Kidney capillary endothelial cell (primary cell): ENCODE results near the gene EHBP1.

ENCODE experiments used
- DNase-seq: peaks from one replicate; pipeline ENCODE4 v3.0.0-alpha.2; 2018; ENCODE audit warnings: low spot score

EHBP1 gene

GRCh38 chr2:62884514-62884913 is 179.0 kb downstream of the EHBP1 start:
- no peak for DNase-seq

DNA sequence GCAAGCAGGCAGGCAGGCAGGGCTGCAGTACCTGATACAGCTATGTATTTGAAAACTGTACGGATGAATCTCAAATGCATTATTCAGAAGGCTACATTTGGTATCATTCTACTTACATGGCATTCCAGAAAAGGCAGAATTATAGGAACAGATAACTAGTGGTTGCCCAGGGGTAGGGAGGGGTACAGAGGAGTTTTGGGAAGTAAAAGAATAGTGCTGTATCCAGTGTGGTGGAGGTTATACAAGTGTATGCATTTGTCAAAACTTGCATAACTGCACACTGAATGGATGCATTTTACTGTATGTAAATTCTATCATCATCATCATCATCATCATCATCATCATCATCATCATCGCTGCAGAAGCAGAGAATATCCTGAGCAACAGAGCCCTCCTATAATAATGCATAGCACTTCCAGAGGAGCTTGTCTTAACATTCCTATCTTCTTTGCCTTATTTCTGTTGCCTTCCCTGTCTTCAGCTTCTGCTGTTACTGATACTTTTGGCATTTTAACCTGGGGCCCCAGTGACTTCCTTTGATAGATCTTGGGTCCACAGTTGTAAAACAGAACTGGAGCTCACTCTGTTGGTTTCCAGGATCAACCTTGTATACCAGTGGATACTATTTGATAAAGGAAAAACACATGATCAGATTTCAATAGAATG is 189.6 kb downstream of the EHBP1 start:
- no peak for DNase-seq

- no peak for DNase-seq
Observed at GRCh38 chr2:62895632-62896009, 190.1 kb downstream of the EHBP1 start.

- no peak for DNase-seq
Observed at GRCh38 chr2:62897187-62897827, 191.8 kb downstream of the EHBP1 start.

DNA sequence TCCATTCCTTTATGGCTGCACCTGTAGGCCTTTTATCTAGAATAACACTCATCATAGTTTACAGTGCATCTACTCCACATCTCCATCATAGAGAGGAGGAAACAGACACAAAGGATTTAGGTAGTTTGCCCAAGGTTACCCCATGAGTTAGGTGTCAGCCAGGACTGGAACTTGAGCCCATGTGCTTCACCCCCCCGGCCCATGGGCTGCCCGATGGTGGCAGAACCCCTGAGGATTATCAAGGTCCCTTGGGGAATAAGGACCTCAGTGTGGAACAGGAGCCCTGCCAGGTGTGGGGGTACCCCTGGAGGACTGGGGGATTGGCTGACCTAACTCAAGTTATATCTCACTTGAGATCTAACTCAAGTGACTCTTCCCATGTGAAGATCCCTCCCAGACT is 198.8 kb downstream of the EHBP1 start:
- no peak for DNase-seq

DNA sequence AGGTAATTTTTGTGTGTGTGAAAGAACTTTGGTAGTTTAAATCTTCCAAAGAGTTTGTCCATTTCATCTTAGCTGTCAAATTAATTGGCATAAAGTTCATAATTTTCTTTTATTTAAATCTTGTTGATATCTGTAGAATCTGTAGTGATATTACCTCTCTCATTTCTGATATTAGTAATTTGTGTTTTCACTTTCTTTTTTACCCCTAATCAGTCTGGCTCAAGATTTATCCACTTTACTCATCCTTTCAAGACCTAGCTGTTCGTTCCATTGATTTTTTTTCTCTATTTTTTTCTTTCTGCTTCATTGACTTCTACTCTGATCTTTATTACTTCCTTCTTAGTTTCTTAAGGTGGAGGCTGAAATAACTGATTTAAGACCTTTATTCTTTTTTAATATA is 202.6 kb downstream of the EHBP1 start:
- no peak for DNase-seq

GRCh38 chr2:62913311-62913710 is 207.8 kb downstream of the EHBP1 start:
- no peak for DNase-seq

DNA sequence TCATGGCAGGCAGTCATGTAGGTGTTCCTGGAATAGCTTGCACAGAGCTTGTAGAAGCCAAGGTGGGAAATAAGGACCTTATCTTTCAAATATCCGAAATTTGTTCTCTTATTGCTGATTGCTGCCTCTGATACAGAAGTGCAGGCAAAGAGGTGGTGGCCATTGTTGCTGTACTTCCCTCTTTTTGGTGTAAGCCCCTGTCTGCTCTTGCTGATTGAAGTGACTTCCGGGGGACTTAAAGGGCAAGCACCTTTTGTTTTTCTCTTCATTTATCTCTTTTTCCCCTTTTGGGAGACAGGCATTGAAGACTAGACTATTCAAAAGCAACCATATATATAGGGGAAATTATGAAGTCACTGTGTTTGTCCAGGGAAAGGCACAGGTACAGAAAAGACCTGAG is 213.5 kb downstream of the EHBP1 start:
- no peak for DNase-seq

DNA sequence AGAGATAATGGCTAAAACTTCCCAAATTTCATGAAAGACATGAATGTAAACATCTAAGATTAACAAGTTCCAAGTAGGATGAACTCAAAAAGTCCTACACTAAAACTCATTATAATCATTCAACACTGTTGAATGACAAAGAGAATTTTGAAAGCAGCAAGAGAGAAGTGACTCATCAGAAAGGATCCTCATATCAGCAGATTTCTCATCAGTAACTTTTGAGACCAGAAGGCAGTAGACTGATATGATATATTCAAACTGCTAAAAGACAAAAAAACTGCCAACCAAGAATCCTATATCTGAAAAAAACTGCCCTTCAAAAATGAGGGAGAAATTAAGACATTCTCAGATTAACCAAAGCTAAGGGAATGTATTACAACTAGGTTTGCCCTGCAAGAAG is 214.6 kb downstream of the EHBP1 start:
- peak; percentile 8 for DNase-seq

- no peak for DNase-seq
Observed at GRCh38 chr2:62923242-62923641, 217.7 kb downstream of the EHBP1 start.

DNA sequence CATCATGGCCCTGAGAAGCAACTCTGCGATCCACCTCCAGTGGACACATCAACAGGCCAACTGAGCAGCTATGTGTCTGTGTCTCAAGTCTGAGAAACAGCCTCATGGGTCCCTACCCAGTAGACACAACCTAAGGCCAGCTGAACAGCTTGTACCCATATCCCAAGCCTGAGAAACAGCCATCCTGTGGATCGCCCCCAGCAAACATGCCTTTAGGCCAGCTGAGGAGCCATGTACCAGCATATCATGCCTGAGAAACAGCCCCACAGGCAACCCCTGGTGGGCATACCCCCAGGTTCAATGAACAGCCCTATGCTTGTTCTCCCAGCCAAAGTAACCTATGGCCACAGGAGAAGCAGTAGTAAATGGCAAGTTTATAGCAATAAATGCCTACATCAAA is 218.4 kb downstream of the EHBP1 start:
- no peak for DNase-seq

GRCh38 chr2:62928015-62928414 is 222.5 kb downstream of the EHBP1 start:
- no peak for DNase-seq

- no peak for DNase-seq
Observed at GRCh38 chr2:62931536-62931935, 226.0 kb downstream of the EHBP1 start.

DNA sequence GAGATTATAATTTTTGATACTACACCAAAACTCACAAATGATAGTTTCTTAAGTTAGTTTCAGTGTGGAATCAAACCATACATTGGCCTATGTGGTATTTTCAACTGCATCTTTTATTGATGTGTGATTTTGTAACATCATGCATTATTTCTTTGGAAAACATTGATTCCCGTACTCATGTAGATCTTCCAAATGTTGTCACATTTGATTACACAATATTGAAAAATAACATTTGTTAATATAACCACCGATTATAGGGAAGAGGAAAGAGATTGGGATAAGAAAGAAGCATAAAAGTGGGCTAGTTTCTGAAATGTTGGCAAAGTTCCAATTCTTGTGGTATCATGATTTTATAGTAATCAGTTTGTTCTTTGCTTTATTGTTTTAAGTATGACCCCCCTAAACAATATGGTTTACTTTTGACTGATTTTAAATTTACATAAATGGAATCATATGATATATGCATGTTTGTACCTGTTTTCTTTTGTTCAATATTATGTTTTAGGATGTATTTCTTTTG is 227.9 kb downstream of the EHBP1 start:
- DNase-seq = no peak

DNA sequence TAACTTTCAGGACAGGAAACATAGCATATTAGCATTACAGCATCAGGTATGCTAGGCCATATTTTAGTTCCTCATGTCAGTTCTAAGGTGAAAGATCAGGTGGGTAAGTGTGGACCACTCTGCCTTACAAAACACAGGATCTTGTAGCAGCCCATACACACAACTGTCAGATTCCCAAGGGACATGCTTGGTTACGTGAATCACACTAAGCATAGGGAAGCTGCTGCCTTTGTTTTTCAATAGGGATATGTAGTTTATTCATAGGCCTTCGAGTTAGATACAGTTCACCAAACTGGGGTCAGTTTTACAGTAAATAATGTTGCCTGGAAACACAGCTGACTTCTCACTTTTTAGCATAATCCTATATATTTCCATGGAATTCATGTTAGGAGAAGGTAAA is 229.0 kb downstream of the EHBP1 start:
- no peak for DNase-seq

GRCh38 chr2:62938126-62938525 is 232.6 kb downstream of the EHBP1 start:
- DNase-seq = no peak

GRCh38 chr2:62939735-62940491 is 234.4 kb downstream of the EHBP1 start:
- no peak for DNase-seq

GRCh38 chr2:62940697-62941096 is 235.2 kb downstream of the EHBP1 start:
- no peak for DNase-seq

DNA sequence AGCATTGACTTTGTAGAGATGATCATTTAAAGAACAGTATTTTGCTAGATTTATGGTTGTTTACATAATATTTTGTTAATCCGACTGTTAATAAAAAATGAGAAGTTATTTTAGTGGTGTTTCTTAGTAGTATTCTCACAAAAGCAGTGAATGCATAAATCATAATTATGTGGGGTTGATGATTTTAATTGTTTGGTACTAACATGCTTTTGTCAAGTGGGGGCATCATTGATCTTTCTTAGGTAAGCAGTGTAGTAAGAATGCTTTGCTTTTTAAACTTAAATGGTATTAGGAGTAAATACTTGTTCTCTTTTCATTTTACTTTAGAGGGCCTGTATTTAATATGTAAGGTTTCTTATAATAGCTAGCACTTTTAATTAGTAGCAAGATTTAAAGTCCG is 235.9 kb downstream of the EHBP1 start:
- no peak for DNase-seq

GRCh38 chr2:62944362-62944761 is 238.8 kb downstream of the EHBP1 start:
- DNase-seq = no peak

GRCh38 chr2:62947403-62947802 is 241.9 kb downstream of the EHBP1 start:
- no peak for DNase-seq

GRCh38 chr2:62956651-62957050 is 251.1 kb downstream of the EHBP1 start:
- no peak for DNase-seq

GRCh38 chr2:62958206-62958605 is 252.7 kb downstream of the EHBP1 start:
- no peak for DNase-seq
